Endometrium (tissue), 2 donors: Measurements from ENCODE around the gene C13orf42.
"Not testable (repeated sequence)": the region's sequence is repeated elsewhere in the genome, so short reads cannot be mapped to it uniquely, and the experiment has no call there.

Experiments used
- FAIRE-seq: peaks from 2 replicates; lab custom pipeline; 2012; peaks lifted over from hg19 to GRCh38; lab: Jason Lieb, UNC
- donor health status: control.
- donor health status: control.

The C13orf42 gene

DNA sequence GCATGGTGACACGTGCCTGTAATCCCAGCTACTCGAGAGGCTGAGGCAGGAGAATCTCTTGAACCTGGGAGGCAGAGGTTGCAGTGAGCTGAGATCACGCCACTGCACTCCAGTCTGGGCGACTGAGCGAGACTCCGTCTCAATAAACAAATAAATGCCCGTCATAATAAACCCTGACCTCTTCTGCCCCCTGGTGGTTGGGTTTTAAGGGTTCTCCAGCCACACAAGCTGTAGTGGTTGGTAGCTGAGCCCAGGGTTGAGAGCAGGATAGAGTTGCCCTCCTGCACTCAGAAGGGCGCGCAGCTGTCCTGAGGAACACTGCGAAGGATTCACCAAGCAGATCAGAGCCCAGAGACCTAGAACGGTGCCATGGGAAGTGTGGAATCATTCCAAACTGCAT, 9.8 kb upstream of the C13orf42 start:
- FAIRE-seq, result not testable (repeated sequence)

DNA sequence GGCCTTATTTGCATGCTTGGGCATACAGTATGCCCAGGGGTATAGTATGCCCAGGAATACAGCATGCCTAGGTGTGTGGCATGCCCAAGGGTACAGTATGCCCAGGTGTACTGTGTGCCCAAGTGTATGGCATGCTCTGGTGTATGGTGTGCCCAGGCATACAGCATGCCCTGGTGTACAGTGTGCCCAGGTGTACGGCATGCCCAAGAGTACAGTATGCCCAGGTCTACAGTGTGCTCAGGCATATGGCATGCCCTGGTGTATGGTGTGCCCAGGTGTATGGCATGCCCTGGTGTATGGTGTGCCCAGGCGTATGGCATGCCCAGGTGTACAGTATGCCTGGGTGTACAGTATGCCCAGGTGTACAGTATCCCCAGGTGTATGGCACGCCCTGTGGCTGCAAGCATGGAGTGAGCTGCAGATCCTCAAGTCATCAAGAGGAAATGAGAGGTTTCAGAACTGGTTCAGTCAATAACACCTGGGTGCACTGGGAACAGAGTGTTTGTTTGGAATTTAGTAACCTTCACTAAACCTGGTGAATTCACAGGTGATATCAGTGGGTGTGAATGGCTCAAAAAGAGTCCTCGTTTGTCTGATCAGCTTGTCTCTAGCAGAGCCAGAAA, 7.8 kb upstream of the C13orf42 start:
- no peak for FAIRE-seq

DNA sequence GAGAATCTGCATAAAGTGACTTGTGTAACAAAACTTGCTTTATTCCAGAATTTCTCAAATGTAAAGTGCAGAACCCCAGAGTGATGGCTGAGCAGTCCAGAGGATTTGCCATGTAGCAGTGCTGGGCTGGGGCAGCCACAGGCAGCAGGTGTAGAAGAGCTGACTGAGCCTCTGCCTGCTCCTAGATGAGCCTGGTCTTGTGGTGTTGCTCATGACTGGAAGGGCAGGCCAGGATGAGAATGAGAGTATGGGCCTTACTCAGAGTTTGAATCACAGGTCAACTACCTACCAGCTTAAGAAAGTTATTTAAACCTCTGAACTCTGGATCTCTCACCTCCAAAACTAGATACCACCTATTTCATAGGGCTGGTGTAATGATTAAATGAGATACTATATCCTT, 2.9 kb upstream of the C13orf42 start:
- FAIRE-seq, result no peak

DNA sequence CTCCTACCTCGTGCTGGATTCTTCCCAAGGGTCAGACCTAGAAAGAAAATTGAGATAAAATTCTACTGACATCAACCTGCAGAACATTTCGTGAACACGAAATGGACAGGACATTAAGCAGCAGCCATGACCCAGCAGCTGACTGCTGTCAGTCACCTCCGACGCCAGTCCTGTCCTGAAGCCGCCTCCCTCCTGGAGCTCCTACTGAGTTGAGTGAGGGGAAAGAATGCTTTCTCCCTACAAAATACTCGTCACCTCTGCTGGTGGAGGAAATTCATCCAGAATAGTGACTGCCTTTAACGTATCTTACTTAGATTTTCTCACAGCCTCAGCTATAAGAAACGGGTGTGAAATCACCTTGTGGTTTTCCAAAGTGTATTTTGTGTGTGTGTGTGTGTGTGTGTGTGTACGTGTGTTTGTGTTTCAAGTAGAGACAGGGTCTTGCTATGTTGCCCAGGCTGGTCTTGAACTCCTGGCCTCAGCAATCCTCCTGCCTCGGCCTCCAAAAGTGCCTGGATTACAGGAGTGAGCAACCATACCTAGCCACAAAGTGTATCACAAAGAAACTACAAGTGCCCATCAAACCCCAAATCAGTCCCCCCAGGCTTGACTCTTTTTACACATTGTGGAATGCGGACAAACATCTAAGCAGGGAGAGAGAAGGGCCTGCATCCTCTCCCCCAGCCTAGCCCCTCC, 2.3 kb upstream of the C13orf42 start:
- FAIRE-seq, result no peak

DNA sequence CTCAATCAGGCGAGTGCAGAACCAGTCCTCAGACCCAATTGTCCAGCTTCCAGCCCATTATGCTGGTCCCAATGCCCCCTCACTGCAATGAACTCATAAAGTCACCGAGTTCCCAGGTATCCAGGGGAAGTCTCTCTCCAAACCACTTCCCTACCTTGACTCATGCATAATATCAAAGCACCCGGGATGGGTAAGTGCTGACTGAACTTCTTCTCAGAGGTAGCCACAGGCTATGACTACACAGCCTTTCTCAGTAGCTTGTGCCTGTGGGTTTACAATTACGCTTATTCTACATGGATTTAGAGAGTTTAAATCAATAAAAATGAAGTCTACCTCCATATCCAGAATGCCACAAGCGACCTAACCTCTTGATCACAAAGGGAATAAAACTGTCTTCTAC, 1.7 kb upstream of the C13orf42 start:
- no peak for FAIRE-seq

DNA sequence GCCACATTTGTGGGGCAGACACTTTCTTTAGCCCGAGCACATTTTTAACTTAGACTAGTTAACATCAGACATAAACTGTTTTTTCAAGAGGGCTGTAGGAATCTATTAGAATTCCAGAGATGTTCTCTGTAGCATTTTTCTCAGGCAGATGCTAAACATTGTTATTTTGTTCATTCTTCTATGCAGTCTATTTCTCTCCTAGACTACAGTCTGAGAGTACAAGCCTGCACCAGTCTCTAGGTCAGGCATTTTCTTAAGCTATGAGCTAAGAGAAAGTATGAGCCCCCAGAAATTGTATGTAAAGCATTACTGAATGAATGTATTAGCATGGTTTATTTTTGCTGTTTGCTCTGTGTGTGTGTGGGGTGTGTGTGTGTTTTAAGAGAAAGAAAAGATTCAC, 923 bp upstream of the C13orf42 start:
- FAIRE-seq, result no peak

DNA sequence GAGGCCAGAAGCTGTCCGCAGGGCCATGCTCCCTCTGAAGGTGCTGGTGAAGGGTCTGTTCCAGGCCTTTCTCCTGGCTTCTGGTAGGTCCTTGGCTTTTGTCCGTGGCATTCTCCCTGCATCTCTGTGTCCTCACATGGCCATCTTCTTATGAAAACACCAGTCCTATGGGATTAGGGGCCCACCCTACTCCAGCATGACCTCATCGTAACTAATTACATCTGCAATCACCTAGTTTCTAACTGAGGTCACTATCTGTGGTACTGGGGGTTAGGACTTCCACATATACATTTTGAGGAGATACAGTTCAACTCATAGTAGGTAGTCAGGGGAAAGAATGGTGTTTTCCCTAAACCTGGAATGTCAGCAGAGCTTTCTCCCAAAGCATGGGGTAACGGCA, 3.1 kb downstream of the C13orf42 start:
- no peak for FAIRE-seq

DNA sequence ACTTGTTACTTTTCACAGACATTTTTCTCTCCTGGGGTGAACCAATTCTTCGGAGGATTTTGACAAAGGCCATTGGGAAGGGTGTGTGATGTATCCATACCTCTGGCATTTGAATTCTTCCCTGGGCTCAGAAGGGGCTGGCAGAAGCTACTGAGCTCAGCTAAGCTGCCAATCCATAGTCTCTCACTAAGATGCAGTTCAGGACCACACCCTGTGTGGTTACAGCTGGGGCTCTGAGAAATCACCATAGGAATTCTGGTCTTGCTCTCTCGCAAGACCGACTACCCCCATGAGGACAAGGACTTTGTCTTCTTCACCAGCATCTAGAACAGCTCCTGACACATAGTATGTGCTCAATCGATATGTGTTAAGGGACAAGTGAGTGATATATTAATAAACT, 6.0 kb downstream of the C13orf42 start:
- FAIRE-seq, result no peak

DNA sequence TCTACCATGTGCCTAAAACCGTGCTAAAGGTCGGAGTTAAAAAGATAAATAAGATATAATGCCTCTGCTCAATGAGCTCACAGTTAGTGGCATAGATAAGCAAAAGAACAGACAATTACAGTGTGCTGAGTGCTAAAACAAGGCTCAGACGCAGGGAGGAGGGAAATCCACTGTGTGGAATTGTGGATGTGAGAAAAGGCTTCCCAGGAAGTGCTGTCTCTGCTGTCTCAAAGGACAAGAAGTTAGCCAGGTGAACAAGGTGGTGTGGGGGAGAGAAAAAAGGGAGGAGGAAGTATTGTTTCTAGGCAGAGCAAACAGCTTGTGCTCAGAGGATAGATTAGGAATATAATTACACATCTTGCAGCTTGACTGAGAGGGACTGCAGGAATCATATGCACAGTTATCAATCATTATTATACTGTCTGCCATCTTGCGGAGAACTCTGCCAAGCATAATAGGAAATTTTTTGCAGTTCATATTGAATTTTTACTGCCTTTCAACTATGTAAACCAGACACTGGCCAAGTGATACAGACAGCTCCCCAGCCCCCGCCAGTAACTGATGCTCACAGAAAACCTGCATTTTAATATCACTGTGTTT, 9.3 kb downstream of the C13orf42 start:
- FAIRE-seq, result no peak

DNA sequence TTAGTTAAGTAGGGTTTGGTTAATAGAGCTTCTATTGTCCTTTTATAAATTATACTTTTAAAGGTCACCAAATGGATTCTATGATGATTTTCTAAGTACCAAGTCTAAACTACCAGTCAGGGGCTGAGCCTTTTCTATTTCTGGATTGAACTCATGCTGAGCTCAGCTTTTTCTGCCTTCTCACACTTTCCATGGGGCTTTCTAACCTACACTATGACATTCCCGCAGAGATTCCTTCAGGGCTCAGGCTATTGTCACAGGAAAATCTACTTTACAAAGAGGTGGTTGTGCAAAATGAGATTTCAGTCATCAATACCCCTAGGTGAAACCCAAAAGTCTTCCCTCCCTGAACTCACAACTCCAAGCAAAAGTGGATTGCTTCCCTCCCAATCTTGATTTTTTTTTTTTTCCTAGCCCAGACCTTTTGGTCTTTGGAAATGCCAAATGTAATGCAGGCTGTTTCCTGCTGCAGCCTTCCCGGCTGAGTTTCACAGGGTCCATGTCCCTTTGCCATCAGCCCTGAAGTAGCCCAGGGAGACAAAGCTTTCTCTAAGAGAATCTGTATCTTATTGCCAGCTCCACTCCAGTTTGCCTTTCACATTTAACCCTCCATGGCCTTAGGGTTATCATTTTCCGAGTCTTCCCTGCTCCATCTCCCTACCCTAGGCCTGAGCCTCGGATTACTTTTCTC, 13.6 kb downstream of the C13orf42 start:
- FAIRE-seq, result no peak

DNA sequence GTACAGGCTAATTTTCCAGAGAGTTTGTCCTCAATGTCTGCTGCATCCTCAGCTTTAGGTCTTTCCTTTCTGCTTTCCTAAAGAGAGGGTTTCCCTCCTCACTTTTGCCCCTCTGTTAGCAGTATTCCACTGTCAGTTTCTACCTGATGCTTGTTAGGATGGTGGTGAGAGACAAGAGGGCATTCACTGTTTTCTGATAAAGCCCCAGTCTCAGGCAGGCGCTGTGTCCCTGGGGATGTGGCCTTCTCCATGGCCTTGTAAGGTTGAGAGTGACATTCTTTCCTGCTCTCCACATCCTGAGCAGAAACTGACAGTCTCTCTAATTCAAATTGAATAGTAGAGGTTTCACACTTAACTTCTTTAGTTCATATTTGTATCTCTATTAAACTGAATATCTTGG, 14.9 kb downstream of the C13orf42 start:
- FAIRE-seq, result no peak

DNA sequence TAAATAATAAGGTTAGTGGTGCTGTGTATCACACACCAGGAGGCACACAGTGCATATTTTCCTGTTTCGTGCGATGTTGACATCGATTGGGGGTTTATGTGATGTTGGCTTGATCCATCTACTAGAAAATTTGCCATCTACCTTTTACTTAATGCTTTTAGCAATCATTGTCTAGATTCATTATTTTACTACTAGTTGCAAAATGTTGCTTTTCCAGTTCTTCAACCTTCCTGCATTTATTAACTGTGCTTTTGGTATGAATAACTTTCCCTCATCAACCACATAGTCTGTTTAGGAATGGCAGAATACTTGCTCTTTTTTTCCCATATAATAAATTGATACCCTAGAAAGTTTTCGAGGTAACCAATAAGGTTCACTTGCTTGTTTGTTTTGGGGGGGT, 17.5 kb downstream of the C13orf42 start:
- no peak for FAIRE-seq

DNA sequence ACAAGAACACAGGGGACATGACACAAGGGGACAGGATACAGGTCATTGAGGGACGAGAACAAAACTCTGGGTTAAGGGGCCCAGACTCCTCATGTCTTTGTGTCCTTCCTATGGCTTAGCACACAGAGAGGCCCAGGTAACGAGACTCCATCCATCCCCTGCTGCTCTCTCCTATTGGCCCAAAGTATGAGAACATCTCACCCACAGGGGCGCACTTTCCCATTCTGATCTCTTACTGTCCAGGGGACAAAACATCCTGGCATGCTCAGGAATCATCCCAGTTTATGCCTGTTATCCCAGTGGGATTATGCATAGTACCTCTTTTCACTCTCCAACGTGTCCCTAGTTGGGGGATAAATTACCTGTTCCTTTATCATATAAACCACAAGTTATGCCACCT, 19.2 kb downstream of the C13orf42 start:
- FAIRE-seq, result no peak

DNA sequence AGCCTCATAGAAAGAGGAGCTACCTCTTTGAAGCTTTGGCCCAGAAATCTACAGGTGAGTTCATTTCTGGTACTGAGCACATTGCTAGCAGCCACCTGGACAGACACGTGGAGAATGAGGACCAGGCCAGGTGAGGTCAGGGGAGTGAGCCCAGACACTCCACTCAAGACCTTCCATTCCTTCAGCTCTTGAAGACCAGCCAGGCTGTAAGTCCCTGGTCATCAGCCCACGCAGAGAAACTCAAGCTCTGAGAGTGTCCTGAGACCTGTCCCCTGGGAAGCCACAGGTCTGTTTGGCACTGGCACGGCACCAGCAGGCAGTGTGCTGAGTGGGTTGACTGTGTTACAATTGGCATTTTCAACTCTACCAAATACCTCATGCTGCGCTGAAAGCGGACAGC, 27.4 kb downstream of the C13orf42 start:
- no peak for FAIRE-seq

DNA sequence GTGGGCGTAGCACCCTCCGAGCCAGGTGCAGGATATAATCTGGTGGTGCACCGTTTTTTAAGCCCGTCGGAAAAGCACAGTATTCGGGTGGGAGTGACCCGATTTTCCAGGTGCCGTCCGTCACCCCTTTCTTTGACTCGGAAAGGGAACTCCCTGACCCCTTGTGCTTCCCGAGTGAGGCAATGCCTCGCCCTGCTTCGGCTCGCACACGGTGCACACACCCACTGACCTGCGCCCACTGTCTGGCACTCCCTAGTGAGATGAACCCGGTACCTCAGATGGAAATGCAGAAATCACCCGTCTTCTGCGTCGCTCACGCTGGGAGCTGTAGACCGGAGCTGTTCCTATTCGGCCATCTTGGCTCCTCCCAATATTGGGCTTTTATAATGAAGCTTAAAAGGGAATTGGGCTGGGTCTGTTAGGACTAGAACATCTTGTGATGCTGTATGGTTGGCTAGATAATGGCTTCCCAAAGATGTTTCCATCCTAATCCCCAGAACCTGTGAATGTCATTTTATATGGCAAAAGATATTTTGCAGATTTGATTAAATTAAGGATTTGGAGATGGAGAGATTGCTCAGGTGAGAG, 30.5 kb downstream of the C13orf42 start:
- not testable (repeated sequence) for FAIRE-seq

DNA sequence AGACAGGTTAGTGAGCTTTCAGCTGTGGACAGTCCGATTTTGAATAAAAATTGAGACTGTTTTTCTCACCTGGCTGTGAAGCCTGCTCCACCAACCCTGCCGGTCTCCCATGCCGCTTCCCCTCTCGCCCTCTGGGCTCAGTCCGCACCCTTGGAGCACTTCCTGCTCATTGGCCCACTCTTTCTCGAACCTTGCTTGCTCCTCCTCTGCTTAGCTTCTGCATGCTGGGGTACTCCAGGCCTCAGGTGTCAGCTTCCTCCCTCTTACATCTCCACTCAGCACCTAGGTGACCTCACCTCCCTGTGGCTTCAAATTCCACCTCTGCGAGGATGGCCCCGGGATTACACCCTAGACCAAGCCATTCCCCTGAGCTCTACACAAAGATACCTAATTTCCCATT, 39.6 kb downstream of the C13orf42 start:
- no peak for FAIRE-seq

DNA sequence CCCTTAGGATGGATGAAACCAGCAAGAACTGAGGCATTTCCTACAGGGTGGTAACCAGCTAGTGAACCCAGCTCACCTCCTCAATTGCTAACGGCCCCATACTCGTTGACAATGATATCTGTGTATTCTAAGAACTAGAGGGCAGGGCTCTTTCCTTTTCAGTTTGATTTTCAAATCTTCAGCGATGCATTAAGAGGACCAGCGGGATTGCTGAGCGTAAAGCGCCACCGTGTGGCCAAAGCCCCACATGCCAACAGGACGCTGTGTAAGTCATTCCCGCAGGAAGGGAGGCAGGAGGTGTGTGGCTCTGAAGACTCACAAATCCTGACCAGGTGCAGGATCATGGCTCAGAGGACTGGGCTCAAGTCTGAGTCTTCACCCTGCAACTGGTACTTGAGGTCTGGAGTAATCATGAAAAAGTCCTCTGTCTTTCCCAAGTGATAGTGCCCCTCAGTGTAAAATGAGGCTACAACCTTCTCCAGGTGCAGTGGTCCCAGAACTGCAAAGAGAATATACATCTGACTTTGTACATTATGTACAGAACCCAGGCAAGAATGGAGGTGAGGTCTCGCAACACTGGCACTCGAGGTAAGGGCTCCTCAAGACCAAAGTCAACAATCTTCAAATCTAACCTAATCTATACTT, 40.9 kb downstream of the C13orf42 start:
- peak; percentile 80 for FAIRE-seq

DNA sequence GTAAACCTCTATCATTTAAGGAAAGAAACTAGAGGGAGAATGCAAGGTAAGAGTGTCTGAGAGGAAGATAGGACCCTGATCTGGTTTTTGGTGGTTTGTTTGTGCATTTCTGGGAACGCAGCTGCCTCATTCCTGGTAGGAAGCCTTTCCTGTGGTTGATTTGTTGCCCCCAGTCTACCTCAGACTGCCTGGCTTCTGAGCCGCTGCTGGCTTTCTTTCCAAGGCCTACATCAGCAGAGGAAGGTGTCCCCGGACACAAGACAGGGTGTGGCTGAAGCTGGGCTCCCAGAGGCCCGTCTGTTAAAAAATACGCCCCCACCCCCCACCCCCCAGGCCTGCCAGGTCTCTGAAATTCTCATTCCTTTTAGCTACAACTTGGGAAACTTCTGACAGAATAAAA, 42.6 kb downstream of the C13orf42 start:
- FAIRE-seq, result no peak

DNA sequence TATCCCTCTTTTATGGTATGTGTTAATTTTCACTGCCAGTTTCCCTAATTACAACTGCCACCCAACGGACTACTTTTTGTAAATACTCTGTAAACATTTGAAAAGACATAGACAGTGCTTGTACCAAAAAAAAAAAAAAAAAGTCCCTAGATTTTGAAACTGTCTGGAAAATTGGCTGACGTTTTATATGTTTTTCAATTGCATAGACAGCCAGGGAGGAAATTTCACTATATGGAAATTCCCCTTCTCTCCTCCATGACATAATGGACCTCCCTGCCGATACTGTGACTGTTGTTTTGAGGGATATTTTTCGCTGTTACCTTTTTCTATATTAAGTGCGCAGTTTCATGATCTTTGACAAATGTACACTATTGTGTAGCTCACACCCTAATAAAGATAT, 43.4 kb downstream of the C13orf42 start:
- FAIRE-seq, result no peak

DNA sequence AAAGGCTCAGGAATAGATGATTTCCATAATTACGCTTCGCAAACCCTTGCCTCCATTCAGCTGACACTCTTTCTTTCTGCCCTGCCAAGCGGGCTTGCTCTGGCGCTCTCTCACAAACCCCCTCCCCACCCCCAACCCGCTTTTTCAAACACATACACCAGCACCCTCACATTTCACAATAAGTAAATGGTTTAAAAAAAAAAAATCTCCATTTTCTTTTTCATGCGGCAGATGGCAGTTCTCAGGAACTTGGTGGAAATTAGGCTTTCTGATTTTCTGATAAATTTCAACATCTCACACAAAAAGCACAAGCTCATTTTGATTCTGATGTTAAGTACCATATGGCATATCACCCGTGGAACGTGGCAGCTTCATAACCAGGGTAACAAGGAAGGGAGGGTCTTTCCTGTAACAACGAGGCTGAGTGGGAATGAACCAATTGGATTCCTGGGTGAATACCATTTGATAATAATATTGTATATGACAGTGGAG, 43.8 kb downstream of the C13orf42 start:
- FAIRE-seq, result no peak

DNA sequence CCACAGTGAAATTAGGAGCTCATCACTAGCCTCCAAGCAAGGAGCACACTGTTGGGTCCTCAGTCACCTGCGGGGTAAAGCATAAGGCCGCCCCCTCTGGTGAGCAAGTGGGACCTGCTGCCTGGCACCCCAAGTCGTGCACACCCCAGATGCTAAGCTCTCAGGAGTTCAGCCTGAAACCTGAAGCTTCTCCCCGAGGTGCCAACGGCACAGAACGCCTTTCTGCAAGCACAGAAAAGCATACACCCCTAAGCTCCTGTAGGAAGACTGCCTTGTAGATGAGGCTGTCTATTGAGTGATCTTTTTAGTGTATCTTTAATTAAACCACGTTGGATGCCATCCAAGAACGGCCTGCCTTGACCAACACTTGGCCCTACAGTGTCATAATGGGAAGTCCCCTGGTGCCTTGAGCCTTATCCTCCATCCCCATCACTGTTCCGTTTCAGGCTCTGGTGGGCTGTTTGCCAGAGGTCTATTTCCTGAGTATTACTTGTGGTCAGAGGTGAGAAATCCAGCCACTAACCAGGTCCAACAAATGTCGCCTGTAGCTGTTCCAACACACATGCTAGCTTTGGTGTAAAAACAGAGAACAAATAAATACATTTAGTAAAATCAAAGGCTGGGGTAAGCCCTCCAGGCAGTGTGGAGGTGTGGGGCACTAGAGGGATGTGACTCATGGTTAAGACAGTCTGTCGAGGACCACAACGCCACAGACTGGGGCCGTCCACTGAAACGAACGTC, 44.8 kb downstream of the C13orf42 start:
- FAIRE-seq, result no peak
